ENCODE measurements around the gene MAFB.

DNA sequence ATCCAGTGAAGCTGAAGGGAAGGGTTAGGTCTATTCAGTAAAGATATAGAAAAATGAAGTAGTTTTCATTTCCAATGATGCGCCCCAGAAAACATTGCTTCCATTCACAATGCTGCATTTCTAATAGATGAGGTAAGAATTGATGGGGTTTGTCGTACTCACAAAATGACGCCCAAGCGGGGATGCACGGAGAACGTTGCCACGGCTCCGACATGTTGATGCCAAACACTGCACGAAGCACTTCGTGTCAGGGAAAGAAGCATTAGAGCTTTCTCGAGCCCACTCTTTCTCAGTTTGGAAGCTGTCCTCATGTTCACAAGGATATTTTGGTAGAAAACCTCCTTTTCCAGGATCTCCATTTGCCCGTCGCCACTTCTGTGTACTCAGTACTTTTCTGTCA is 21.6 kb upstream of the MAFB start:
- TF ChIP-seq, protein P1, sequence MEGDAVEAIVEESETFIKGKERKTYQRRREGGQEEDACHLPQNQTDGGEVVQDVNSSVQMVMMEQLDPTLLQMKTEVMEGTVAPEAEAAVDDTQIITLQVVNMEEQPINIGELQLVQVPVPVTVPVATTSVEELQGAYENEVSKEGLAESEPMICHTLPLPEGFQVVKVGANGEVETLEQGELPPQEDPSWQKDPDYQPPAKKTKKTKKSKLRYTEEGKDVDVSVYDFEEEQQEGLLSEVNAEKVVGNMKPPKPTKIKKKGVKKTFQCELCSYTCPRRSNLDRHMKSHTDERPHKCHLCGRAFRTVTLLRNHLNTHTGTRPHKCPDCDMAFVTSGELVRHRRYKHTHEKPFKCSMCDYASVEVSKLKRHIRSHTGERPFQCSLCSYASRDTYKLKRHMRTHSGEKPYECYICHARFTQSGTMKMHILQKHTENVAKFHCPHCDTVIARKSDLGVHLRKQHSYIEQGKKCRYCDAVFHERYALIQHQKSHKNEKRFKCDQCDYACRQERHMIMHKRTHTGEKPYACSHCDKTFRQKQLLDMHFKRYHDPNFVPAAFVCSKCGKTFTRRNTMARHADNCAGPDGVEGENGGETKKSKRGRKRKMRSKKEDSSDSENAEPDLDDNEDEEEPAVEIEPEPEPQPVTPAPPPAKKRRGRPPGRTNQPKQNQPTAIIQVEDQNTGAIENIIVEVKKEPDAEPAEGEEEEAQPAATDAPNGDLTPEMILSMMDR (IDR thresholded peaks at IDR 0.05; ENCODE audit: low read depth, low read length, missing input control): no peak
- TF ChIP-seq, protein P2, sequence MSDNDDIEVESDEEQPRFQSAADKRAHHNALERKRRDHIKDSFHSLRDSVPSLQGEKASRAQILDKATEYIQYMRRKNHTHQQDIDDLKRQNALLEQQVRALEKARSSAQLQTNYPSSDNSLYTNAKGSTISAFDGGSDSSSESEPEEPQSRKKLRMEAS (IDR thresholded peaks at IDR 0.05): no peak
- TF ChIP-seq, protein P3, sequence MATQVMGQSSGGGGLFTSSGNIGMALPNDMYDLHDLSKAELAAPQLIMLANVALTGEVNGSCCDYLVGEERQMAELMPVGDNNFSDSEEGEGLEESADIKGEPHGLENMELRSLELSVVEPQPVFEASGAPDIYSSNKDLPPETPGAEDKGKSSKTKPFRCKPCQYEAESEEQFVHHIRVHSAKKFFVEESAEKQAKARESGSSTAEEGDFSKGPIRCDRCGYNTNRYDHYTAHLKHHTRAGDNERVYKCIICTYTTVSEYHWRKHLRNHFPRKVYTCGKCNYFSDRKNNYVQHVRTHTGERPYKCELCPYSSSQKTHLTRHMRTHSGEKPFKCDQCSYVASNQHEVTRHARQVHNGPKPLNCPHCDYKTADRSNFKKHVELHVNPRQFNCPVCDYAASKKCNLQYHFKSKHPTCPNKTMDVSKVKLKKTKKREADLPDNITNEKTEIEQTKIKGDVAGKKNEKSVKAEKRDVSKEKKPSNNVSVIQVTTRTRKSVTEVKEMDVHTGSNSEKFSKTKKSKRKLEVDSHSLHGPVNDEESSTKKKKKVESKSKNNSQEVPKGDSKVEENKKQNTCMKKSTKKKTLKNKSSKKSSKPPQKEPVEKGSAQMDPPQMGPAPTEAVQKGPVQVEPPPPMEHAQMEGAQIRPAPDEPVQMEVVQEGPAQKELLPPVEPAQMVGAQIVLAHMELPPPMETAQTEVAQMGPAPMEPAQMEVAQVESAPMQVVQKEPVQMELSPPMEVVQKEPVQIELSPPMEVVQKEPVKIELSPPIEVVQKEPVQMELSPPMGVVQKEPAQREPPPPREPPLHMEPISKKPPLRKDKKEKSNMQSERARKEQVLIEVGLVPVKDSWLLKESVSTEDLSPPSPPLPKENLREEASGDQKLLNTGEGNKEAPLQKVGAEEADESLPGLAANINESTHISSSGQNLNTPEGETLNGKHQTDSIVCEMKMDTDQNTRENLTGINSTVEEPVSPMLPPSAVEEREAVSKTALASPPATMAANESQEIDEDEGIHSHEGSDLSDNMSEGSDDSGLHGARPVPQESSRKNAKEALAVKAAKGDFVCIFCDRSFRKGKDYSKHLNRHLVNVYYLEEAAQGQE (IDR thresholded peaks at IDR 0.05): no peak
- TF ChIP-seq TAF1 (conservative IDR thresholded peaks at IDR 0.05): no peak
- TF ChIP-seq, protein P4, sequence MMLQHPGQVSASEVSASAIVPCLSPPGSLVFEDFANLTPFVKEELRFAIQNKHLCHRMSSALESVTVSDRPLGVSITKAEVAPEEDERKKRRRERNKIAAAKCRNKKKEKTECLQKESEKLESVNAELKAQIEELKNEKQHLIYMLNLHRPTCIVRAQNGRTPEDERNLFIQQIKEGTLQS (IDR thresholded peaks at IDR 0.05): no peak
- no peak for TF ChIP-seq SP1 (IDR thresholded peaks at IDR 0.05)
- TF ChIP-seq RAD21 (IDR thresholded peaks at IDR 0.05): no peak

Measured in liver (tissue), 3 donors.